Fibroblast of lung (primary cell): ENCODE data around the gene CRADD.

ENCODE experiments used
- CTCF ChIP-seq, 2 donors: IDR thresholded peaks in 1 of 2; conservative IDR thresholded peaks in 1 of 2; 1 replicate in 1 of 2; 2 replicates in 1 of 2; pipeline ENCODE4 v1.5.1; 2011 to 2012; ENCODE audit warnings: low read length in 2 of 2, control low read depth in 1 of 2, inconsistent platforms in 1 of 2, low read depth in 1 of 2, mild to moderate bottlenecking in 1 of 2
- EZH2 ChIP-seq: IDR thresholded peaks from 2 replicates; pipeline ENCODE4 v1.5.1; 2012; ENCODE audit warnings: low read length, control low read depth, mild to moderate bottlenecking; ENCODE audit errors: missing control alignments

GRCh38 chr12:93939641-93940325 is 262.6 kb downstream of the CRADD start:
- TF ChIP-seq CTCF (conservative IDR thresholded peaks at IDR 0.05 in 1 of 2, IDR thresholded peaks at IDR 0.05 in 1 of 2; ENCODE audit: low read depth in 1 of 2, low read length in 2 of 2) (no peak), EZH2 (no peak)
